Stimulated activated CD4-positive, alpha-beta T cell treated with anti-CD3 and anti-CD28 coated beads, TNF-alpha, amount 100 ng/mL, for 48 hours (primary cell): Measurements from ENCODE around the gene CELA2A.
"Not testable (repeated sequence)": the region's sequence is repeated elsewhere in the genome, so short reads cannot be mapped to it uniquely, and the experiment has no call there.

ENCODE experiments used
- DNase-seq, 3 donors: peaks; one replicate each; pipeline ENCODE4 v3.0.0-alpha.2; 2020; ENCODE audit warnings: low read depth in 3 of 3

Gene CELA2A

DNA sequence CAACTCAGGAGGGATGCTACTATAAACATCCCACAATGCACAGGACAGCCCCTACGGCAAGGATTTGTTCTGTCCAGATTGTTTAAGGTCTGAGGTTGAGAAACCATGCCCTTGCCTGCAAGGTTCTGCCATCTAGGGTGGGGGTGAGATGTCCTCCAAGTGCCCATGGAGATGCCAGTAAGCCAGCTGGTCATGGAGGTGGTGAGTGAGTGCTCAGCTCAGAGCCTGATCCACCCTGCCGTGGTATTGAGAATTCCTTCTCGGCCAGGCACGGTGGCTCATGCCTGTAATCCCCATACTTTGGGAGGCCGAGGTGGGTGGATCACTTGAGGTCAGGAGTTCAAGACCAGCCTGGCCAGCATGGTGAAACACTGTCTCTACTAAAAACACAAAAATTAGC is 31.6 kb upstream of the CELA2A start:
- no peak for DNase-seq

DNA sequence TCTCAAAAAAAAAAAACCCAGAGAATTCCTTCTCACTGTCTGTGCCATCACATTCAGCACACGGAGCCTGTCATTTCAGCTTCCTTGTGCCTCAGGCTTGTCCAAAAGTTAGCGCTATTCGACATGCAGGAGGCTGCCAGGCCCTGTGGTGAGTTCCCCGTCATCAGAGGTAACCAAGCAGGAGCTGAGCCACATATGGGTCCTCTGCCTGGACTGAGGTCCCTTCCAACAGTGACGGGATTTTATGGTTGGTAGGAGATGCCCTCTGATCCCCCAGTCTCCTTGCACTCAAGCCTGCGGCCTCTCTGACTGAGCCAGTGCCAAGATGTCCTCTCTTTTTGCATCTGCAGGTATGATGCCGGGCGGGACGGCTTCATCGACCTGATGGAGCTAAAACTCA is 31.0 kb upstream of the CELA2A start:
- no peak for DNase-seq

DNA sequence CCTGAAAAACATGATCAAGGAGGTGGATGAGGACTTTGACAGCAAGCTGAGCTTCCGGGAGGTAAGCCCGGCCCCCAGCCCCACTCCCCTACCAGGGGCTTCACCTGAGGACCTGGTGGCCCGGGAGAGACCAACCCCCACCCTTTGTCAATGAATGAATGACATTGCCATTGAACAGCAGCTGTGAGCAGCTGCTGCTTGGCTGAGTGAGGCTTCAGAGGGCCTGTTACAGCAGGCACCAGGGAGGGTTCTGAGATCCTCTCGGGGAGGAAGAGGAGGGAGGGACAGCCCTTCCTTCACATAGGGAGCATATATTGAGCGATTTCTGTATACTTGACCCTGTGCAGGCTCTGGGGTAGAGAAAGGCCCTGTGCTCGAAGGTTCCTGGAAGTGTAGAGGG is 30.6 kb upstream of the CELA2A start:
- DNase-seq: no peak

DNA sequence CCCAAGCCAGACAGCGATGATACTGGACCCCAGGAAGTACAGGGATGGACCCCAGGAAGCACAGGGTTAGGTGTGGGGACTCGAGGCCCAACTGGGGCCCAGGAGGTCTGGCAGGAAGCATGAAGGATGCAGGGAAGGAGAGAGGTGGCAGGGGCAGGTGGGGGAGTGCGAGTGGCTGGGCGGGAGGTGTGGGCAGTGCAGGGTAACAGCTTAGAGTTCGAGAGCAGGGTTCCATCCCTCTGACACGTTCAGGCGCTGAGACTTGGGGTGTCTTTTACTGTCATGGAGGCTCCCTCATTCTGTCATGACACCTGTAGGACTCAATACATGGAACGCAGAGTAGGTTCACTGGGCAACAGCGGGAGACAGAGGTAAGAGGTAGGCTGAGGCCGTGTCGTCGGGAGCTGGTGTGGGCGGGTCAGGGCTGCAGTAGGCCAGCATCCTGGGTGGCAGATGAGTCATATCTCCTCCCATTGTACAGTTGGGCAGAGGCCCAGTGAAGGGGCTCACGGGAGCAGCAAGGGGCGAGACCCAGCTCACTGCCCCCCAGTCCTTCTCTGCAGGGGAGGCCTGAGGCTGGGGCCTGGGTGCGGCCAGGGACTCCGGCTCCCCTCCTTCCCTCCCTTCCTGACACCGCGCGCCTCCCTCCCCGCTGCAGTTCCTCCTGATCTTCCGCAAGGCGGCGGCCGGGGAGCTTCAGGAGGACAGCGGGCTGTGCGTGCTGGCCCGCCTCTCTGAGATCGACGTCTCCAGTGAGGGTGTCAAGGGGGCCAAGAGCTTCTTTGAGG is 29.8 kb upstream of the CELA2A start:
- no peak for DNase-seq

DNA sequence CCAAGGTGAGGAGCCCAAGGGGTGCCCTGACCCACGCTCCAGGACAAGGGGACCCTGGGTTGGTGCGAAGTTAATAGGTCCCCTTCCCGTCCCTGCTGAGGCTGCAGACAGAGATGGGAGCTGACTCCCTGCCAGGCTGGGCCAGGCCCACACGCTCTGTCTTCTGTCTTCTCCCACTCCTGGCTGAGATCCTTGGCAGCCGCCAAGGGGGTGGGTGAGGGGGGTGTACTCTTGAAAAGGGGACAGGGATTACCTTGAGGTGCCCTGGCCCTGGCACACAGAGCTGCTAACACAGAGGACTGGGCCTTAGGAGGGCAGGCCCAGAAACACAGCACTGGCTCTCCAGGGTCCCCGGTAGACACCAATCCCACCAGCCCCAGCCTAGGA is 29.3 kb upstream of the CELA2A start:
- DNase-seq: no peak

DNA sequence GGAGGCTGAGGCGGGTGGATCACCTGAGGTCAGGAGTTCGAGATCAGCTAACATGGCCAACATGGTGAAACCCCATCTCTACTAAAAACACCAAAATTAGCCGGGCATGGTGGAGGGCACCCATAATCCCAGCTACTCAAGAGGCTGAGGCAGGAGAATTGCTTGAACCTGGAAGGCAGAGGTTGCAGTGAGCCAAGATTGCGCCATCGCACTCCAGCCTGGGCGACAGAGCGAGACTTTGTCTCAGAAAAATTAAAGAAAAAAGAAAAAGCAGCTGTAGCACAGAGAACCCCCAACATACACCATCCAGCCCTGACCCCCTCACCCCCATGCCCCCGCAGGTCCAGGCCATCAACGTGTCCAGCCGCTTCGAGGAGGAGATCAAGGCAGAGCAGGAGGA is 28.3 kb upstream of the CELA2A start:
- DNase-seq: not testable (repeated sequence)

DNA sequence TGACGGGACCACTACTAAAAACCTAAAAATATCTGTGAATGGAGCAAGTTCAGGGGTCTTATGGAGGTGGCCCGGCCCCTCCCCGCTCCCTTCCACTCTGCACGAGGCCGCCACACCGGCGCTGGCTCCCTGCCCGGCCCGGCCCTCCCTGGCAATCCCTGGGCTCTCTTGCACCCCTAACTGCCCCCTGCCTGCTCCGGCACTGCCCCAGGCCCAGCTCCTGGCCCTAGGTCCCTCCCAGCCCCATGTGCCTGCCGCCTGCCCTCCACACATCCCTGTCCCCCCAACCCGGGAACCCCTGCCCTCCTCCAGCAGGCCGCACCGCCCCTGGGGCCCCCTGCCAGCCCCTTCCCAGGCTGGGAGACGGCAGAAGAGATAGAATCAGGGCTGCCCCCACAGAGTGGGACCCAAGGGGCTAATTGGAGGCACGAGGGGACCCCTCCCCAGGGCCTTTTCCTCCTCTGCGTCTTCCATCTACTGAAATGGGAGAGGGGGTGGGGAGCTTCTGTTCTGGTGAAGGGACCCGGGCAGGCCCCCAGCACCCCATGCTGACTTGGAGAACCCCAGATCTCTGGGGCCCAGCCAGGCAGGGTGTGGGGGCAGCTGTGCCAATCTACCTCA is 27.6 kb upstream of the CELA2A start:
- no peak for DNase-seq

DNA sequence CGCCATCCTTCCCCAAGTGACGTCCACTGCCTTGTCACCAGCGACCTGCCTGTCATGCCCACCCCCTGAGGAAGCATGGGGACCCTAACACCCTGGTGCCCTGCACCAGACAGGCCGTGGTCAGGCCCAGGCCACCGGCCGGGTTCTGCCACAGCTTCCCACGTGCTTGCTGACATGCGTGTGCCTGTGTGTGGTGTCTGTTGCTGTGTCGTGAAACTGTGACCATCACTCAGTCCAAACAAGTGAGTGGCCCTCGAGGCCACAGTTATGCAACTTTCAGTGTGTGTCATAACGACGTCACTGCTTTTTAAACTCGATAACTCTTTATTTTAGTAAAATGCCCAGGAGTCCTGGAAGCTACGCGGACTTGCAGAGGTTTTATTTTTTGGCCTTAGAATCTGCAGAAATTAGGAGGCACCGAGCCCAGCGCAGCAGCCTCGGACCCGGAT is 26.8 kb upstream of the CELA2A start:
- DNase-seq: no peak

DNA sequence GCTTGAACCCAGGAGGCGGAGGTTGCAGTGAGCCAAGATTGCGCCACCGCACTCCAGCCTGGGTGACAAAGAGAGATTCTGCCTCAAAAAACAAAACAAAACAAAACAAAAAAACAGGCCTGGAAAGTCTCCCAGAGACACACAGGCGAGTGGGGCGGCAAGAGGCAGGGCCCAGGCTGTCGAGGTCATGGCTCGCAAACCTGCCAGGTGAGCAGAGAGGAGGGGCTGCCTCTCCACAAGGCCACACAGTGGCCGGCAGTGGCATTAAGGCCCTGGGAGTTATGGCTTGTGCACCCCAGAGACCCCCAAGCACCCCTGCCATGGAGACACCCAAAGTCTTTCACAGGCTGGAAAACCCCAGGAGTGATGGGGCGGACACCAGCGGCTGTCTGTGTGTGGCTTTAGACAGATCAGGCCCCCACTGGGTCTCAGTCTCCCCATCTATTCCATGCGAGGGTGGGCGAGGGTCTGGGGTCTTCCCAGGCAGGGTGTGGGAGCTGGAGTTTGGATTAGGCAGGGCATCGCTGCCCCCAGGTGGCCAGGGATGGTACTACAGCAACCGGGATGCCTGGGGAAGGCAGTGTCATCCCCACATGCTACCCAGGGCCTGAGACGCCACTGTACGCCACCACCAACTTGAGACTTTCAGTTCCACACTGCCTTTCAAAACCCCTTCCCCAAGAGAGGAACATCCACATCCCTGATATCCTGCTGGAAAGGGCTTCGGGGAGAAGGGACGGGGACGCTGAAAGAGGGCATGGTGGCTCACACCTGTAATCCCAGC is 25.6 kb upstream of the CELA2A start:
- DNase-seq: peak; percentile 35 to 65 (median 64)

DNA sequence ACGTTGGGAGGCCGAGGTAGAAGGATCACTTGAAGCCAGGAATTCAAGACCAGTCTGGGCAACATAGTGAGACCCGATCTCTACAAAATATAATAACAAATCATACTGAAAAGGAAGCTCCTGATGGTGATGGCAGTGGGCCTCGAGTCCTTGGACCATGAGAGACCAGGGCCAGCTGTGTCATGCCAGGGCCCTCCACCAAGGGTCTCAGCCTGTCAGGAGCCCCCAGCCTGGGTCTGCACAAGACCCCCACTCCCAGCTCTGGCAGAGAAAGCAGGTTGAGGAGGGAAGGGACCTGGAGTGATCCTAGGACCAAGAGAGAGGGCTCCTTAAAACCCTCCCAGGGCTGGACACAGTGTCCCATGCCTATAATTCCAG is 25.0 kb upstream of the CELA2A start:
- DNase-seq: no peak

DNA sequence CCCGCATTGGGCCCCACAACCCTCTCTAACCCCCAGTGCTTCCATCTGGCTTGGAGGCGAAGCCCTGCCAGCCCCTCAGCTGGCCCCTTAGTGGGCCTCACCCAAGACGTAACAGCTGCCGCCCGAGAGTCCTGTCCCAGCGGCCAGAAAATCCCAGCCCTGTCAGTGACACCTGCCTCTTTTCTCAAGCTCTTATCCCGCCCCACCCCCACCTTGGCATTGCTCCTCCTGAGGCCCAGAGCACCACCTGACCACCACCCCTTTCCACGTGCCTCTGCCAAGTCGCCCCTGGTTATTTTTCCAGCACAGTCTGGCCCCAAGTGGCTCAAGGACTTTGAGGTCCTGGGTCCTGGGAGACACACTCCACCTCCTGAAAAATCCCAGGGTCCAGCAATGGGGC is 24.2 kb upstream of the CELA2A start:
- DNase-seq: no peak

DNA sequence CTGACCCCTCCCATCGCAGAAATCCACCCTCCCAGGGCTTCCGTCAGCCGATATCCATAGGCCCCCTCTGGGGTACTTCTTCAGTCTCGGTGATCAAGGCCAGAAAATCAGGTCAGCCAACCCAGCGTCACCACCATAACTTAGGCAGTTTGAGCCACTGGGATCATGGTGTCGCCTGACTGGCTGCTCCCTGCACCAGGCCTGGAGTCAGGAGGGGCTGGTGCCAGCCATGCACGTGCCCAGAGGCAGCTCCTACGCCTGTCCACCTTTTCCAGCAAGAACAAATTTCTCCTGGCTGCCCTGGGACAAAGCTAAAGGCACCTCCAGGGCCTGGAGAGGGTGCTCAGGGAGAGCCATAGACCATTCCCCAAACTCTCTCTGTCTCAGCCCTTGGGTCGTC is 23.1 kb upstream of the CELA2A start:
- no peak for DNase-seq

DNA sequence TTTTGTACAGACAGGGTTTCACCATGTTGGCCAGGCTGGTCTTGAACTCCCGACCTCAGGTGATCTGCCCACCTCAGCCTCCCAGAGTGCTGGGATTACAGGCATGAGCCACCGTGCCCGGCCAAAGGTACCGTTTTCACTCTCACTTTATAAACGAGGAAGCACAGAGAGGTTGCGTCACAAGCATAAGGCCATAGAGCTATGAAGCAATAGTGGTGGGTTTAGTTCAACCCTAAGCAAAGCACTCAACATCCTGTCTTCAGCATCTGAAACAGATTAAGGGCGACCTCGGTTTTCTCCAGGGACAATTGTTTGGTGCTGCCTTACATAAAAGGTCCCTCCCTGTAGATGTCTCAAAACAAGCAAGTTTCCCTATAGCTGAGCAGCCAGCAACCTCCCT is 21.8 kb upstream of the CELA2A start:
- DNase-seq: not testable (repeated sequence)

DNA sequence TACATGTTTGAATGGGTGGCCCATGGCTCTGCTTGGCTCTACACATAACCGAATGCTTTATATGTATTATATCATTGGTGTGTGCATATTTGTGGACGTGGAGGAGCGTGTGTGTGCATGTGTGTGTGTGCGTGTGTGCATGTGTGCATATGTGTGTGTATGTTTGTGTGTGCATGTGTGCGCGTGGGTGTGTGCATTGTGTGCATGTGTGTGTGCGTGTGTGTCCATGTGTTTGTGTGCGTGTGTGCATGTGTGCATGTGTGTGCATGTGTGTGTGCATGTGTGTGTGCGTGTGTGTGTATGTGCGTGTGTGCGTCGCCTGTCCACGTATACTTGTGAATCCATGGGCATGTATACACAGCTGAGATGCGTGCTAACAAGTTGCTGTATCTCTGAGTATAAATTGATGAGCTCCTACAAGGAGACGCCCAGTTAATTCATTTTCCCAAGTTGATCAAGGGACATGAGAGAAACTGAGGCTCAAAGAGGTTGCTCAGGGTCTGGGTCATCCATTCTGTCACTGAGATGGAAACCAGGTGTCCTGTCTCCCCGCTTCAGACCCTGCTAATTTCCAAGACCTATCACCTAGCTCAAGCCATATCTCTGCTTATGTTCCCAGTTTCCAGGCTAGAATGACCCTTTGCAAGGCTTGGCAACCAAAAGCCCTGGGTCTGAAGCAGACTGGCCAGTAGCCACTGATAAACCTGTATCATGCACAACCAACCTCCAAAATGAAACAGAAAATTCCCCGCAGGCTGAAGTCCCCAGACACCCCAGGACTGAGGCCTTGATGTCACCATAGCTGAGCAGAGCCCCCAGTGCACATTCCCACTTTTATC is 21.1 kb upstream of the CELA2A start:
- DNase-seq: no peak

DNA sequence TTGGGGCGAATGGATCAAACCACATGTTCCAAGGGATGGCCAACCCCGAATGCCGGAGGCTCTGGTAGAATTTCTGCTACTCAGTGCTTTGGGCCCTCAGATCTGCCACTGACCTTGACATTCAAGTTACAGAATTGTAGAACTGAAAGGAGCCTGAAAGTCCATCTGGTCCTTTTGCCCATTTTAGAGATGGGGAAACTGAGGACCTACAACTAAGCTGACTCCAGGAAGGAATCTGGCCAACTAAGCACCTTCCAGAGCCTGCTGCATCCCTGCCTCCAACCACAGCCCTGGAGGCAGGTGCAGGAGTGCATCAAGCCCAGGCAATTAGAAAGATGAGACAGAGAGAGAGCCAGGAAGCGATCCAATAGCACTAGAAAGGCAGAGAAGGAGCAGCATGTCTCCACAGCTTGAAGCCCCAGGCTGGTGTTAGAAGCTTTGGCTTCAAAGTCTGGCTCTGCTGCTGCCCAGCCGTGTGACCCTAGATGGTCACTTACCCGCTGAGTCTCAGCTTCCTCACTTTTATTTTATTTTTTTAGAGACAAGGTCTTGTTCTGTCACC is 19.6 kb upstream of the CELA2A start:
- DNase-seq: no peak

DNA sequence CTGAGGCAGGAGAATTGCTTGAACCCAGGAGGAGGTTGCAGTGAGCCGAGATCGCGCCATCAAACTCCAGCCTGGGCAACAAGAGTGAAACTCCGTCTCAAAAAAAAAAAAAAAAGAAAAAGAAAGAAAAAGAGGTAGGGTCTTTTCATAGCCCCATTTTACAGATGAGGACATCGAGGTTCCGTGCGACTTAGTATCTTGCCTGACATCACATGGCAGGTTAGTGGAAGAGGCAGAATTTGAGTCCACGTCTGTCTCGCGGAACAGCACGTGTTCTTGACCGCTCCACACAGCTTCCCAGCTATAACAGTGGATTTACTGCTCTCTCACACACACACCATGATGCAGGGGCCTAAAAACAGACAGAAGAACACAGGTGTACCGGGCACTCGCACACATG is 17.2 kb upstream of the CELA2A start:
- no peak for DNase-seq

DNA sequence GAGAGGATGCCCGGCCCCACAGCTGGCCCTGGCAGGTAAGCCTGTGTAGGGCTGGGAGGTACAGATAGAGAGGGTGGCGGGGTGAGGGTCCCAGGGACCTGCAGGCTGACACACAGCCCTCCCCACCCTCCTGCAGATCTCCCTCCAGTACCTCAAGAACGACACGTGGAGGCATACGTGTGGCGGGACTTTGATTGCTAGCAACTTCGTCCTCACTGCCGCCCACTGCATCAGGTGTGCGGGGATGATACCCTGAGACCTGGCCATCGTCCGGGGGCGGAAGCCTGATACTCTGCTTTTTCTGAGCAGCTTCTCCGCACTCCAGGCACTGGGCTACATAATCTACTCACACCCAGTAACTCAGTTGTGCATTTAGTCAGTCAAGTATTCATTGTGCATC is 16.2 kb upstream of the CELA2A start:
- DNase-seq: no peak

DNA sequence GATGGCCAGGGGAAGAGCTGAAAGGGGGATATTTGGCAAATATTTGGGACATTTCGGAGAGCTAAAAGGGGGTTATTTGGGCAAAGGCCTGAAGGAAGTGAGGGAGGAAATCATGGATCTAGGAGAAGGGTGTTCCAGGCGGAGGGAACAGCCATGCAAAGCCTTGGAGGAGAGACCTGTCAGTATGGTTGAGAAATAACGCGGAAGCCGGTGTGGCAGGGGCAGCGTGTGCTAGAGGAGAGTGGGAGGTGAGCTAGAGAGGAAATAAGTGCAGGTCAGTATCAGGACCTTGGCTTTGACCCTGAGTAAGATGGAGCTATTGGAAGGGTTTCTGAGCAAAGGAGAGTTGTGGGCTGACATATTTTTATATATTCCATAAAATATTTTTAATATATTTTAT is 15.3 kb upstream of the CELA2A start:
- no peak for DNase-seq

DNA sequence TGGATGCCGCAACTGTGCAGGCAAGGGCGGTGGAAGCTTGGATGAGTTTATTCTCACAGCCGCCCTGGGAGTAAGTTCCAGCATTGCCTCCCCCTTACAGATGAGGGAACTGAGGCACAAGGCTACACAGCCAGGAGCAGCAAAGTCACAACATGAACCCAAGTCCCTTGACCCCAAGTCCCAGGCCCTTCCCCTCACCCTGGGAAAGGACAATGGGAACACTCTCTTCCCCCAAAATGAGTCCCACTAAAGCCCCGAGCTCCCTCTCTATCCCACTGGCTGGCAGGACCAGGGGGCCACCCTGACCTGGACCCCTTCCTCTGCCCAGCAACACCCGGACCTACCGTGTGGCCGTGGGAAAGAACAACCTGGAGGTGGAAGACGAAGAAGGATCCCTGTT is 14.4 kb upstream of the CELA2A start:
- DNase-seq: no peak

DNA sequence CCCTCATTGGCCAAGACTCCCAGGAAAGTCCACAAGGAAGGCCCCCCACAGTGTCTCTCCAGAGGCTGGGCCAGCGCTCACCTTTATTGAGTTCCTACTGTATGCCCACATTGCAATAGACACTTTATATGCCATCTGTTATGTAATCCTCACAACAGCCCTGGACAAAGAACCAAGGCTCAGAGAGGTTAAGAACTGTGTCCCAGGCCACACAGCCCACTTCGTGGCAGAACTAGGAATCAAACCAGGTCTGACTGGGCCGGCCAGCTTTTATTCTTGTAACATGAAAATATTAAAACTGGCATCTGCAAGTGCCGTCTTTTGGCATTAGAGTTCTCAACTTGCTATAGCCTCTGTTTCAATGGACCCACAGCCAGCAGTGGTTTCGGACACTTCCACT is 13.8 kb upstream of the CELA2A start:
- no peak for DNase-seq

DNA sequence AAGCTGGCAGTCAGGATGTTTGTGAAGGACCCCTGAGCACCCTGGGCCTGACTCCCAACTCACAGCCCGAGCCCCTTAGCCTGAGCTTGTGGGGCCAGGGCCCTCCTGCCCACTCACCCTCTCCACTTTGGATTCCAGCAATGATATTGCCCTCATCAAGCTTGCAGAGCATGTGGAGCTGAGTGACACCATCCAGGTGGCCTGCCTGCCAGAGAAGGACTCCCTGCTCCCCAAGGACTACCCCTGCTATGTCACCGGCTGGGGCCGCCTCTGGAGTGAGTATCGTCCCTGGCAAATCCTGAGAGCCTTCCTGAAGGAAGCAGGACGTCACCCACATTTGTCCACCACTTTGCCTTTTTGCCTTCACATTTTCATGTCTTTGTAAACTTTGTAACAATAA is 13.3 kb upstream of the CELA2A start:
- DNase-seq: no peak
